Neural cell (in vitro differentiated cells): ENCODE measurements around the gene RPGRIP1L. TPM values are rescaled to one million over a fixed set of nuclear protein-coding genes. Genes with fewer than 3 reads are reported as not detected.

Experiments used
- H2AFZ ChIP-seq: fragments of 200-600, 300-800 bp; sonication (generic), shearing (Covaris generic); 2 replicates; pipeline ENCODE4 v1.6.0; 2014; ENCODE audit warnings: low read depth, mild to moderate bottlenecking, antibody characterized with exemption, low read length, moderate library complexity
- H3F3A ChIP-seq: fragments of 200-600 bp; shearing (Covaris generic); 2 replicates; pipeline ENCODE4 v1.6.1; 2016; ENCODE audit warnings: mild to moderate bottlenecking, moderate library complexity, mixed read lengths, antibody characterized with exemption, low read length; ENCODE audit not compliant: insufficient read depth, poor library complexity, severe bottlenecking
- H3K27ac ChIP-seq: fragments of 200-600, 300-800 bp; sonication (generic), shearing (Covaris generic); 2 replicates; pipeline ENCODE4 v1.5.1; 2014; ENCODE audit warnings: mild to moderate bottlenecking, low read length, moderate library complexity
- H3K27me3 ChIP-seq: fragments of 300-800, 200-600 bp; sonication (generic), shearing (Covaris generic); 2 replicates; pipeline ENCODE4 v1.6.0; 2014; ENCODE audit warnings: mild to moderate bottlenecking, low read depth, low read length, moderate library complexity; ENCODE audit not compliant: insufficient read depth
- H3K36me3 ChIP-seq: fragments of 300-800, 200-600 bp; sonication (generic), shearing (Covaris generic); 2 replicates; pipeline ENCODE4 v1.5.1; 2014; ENCODE audit warnings: mild to moderate bottlenecking, antibody characterized with exemption, low read length, moderate library complexity; ENCODE audit not compliant: insufficient read depth
- H3K4me2 ChIP-seq: fragments of 300-800, 200-600 bp; sonication (generic), shearing (Covaris generic); 2 replicates; pipeline ENCODE4 v1.6.0; 2014; ENCODE audit warnings: mild to moderate bottlenecking, low read length
- H3K4me3 ChIP-seq: fragments of 300-800, 200-600 bp; sonication (generic), shearing (Covaris generic); 2 replicates; pipeline ENCODE4 v1.5.1; 2014; ENCODE audit warnings: mild to moderate bottlenecking, low read length, moderate library complexity
- H3K79me2 ChIP-seq: fragments of 200-600 bp; shearing (Covaris generic); replicated peaks from 2 replicates; pipeline ENCODE4 v1.6.0; 2014; ENCODE audit warnings: mild to moderate bottlenecking, low read length, moderate library complexity; ENCODE audit not compliant: insufficient read depth
- H3K9ac ChIP-seq: fragments of 300-800, 200-600 bp; sonication (generic), shearing (Covaris generic); 2 replicates; pipeline ENCODE4 v1.6.1; 2016; ENCODE audit warnings: mild to moderate bottlenecking, low read length, mixed read lengths
- H3K9me2 ChIP-seq: fragments of 200-600 bp; shearing (Covaris generic); 2 replicates; pipeline ENCODE4 v1.6.1; 2016; ENCODE audit warnings: mild to moderate bottlenecking, low read length, mixed read lengths; ENCODE audit not compliant: insufficient read depth
- H3K9me3 ChIP-seq: fragments of 200-600, 300-800 bp; sonication (generic), shearing (Covaris generic); 2 replicates; pipeline ENCODE4 v1.6.1; 2016; ENCODE audit warnings: mild to moderate bottlenecking, mixed run types, low read length, moderate library complexity, mixed read lengths
- H4K20me1 ChIP-seq: fragments of 200-600 bp; shearing (Covaris generic); 2 replicates; pipeline ENCODE4 v1.6.1; 2016; ENCODE audit warnings: mild to moderate bottlenecking, mixed run types; ENCODE audit not compliant: insufficient read depth
- EP300 ChIP-seq: fragments of 450-650 bp; conservative IDR thresholded peaks from 2 replicates; pipeline ENCODE4 v1.6.1; 2014; ENCODE audit warnings: antibody characterized with exemption, mild to moderate bottlenecking, moderate library complexity; ENCODE audit not compliant: poor library complexity, severe bottlenecking
- EZH2 ChIP-seq: fragments of 200-600, 300-800 bp; shearing (Covaris generic), sonication (generic); IDR thresholded peaks from 2 replicates; pipeline ENCODE4 v1.6.1; 2014; ENCODE audit warnings: antibody characterized with exemption, low read length, borderline replicate concordance, mild to moderate bottlenecking; ENCODE audit not compliant: insufficient read depth, poor library complexity, severe bottlenecking
- MXI1 ChIP-seq: fragments of 450-650 bp; conservative IDR thresholded peaks from 2 replicates; pipeline ENCODE4 v1.6.1; 2014; ENCODE audit warnings: antibody characterized with exemption, mild to moderate bottlenecking; ENCODE audit not compliant: poor library complexity, severe bottlenecking
- POLR2AphosphoS5 ChIP-seq: IDR thresholded peaks from 2 replicates; pipeline ENCODE4 v1.6.1; 2012
- RAD21 ChIP-seq: fragments of 450-650 bp; conservative IDR thresholded peaks from 2 replicates; pipeline ENCODE4 v1.6.1; 2014; ENCODE audit warnings: antibody characterized with exemption, mild to moderate bottlenecking, moderate library complexity
- SMC3 ChIP-seq: fragments of 450-650 bp; conservative IDR thresholded peaks from 2 replicates; pipeline ENCODE4 v1.6.1; 2014; ENCODE audit warnings: antibody characterized with exemption, mild to moderate bottlenecking, moderate library complexity; ENCODE audit not compliant: poor library complexity
- TAF1 ChIP-seq: IDR thresholded peaks from 2 replicates; pipeline ENCODE4 v1.6.1; 2012; ENCODE audit warnings: low read depth
- polyA plus RNA-seq: library from polyadenylated mRNA; depleted of rRNA; stranded (reverse); fragments of >200 nt; gene quantifications from 2 replicates; pipeline ENCODE4 v1.2.3, GENCODE V29; 2014
- TF ChIP-seq, protein P1 (sequence below): IDR thresholded peaks from 2 replicates; pipeline ENCODE4 v1.6.1; 2012; ENCODE audit warnings: borderline replicate concordance
- TF ChIP-seq, protein P2 (sequence below): fragments of 450-650 bp; IDR thresholded peaks from 2 replicates; pipeline ENCODE4 v1.5.1; 2014; ENCODE audit warnings: antibody characterized with exemption, mild to moderate bottlenecking, moderate library complexity; ENCODE audit not compliant: poor library complexity, severe bottlenecking

Gene RPGRIP1L
- polyA plus RNA-seq, 1 donor from 2014 or later = 24.6 TPM

DNA sequence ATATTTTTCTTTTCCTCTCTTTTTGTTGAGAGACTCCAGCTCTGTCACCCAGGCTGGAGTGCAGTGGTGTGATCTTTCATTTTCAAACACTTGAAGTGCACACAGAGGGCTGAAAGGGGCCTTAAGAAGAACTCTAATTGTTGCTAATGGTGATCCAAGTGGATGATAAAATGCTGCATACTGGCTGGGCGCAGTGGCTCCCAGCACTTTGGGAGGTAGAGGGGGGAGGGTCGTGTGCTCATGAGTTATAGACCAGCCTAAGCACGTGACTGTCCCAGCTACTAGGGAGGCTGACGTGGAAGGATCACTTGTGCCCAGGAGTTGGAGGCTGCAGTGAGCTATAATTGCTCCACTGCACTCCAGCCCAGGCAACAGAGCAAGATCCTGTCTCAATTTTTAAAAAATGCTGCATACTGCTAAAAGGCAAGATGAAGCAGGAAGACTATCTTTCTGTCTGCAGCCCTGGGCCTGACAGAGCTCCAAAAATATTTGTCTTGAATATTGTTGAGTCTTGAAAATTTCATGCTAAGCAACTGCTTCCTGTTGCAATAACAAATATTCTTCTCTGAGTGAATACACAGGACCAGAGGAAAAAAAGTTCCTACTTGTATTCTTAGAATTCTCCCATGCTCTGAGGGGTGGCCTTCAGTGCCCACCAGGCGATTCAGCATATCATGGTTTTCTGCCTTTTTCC is 137.0 kb downstream of the RPGRIP1L start:
- Histone ChIP-seq H4K20me1 (no peaks in the 10 kb centered on the region), H3K9ac (no peak overlapping the region), H3K9me3 (no peaks in the 10 kb centered on the region), H3K79me2 (no peaks in the 10 kb centered on the region), H3F3A (no peaks in the 10 kb centered on the region), H3K4me3 (no peak overlapping the region), H3K36me3 (no peaks in the 10 kb centered on the region), H3K4me2 (no peak overlapping the region), H3K9me2 (no peaks in the 10 kb centered on the region), H3K27ac (no peak overlapping the region), H2AFZ (no peak overlapping the region), H3K27me3 (no peaks in the 10 kb centered on the region)
- TF ChIP-seq MXI1 = no peak
- no peak for TF ChIP-seq EP300
- TF ChIP-seq, protein P1, sequence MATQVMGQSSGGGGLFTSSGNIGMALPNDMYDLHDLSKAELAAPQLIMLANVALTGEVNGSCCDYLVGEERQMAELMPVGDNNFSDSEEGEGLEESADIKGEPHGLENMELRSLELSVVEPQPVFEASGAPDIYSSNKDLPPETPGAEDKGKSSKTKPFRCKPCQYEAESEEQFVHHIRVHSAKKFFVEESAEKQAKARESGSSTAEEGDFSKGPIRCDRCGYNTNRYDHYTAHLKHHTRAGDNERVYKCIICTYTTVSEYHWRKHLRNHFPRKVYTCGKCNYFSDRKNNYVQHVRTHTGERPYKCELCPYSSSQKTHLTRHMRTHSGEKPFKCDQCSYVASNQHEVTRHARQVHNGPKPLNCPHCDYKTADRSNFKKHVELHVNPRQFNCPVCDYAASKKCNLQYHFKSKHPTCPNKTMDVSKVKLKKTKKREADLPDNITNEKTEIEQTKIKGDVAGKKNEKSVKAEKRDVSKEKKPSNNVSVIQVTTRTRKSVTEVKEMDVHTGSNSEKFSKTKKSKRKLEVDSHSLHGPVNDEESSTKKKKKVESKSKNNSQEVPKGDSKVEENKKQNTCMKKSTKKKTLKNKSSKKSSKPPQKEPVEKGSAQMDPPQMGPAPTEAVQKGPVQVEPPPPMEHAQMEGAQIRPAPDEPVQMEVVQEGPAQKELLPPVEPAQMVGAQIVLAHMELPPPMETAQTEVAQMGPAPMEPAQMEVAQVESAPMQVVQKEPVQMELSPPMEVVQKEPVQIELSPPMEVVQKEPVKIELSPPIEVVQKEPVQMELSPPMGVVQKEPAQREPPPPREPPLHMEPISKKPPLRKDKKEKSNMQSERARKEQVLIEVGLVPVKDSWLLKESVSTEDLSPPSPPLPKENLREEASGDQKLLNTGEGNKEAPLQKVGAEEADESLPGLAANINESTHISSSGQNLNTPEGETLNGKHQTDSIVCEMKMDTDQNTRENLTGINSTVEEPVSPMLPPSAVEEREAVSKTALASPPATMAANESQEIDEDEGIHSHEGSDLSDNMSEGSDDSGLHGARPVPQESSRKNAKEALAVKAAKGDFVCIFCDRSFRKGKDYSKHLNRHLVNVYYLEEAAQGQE = no peak
- no peak for TF ChIP-seq EZH2
- TF ChIP-seq TAF1 = no peak
- no peak for TF ChIP-seq SMC3
- TF ChIP-seq, protein P2, sequence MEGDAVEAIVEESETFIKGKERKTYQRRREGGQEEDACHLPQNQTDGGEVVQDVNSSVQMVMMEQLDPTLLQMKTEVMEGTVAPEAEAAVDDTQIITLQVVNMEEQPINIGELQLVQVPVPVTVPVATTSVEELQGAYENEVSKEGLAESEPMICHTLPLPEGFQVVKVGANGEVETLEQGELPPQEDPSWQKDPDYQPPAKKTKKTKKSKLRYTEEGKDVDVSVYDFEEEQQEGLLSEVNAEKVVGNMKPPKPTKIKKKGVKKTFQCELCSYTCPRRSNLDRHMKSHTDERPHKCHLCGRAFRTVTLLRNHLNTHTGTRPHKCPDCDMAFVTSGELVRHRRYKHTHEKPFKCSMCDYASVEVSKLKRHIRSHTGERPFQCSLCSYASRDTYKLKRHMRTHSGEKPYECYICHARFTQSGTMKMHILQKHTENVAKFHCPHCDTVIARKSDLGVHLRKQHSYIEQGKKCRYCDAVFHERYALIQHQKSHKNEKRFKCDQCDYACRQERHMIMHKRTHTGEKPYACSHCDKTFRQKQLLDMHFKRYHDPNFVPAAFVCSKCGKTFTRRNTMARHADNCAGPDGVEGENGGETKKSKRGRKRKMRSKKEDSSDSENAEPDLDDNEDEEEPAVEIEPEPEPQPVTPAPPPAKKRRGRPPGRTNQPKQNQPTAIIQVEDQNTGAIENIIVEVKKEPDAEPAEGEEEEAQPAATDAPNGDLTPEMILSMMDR = no peak
- no peak for TF ChIP-seq POLR2AphosphoS5
- no peak for TF ChIP-seq RAD21

DNA sequence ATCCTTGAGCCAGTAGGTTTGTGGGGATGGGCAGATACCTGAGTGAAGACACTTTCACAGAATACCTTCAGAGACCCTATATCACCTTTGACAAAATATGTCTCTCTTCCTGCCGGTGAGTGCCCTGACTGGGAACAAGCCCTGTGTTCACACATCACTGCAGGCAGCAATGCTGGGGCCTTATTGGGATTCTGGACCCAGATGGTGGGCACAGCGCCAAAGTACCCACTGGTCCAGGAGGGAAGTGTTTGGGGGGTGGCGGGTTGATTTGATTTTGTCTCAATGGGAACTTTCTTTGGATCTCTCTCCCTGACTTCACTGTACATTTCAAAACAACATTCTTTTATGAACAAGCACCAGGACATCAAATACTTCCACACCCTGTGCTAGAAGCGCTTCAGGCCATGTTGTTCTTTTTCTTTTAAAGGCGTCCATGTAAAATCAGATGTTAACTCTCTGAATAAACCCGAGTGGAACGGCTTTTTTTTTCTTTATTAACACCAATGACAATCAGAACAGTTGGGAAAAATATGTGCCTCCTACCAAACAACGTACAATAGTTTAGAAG is 138.3 kb downstream of the RPGRIP1L start:
- Histone ChIP-seq H3K9ac (no peak overlapping the region), H3K9me2 (no peaks in the 10 kb centered on the region), H4K20me1 (no peaks in the 10 kb centered on the region), H3F3A (no peaks in the 10 kb centered on the region), H3K27me3 (no peaks in the 10 kb centered on the region), H3K27ac (no peak overlapping the region), H3K36me3 (no peaks in the 10 kb centered on the region), H3K4me2 (no peak overlapping the region), H2AFZ (no peak overlapping the region), H3K9me3 (no peaks in the 10 kb centered on the region), H3K4me3 (no peak overlapping the region), H3K79me2 (no peaks in the 10 kb centered on the region)
- TF ChIP-seq, protein P1 = no peak
- TF ChIP-seq EZH2 = no peak
- no peak for TF ChIP-seq RAD21
- no peak for TF ChIP-seq POLR2AphosphoS5
- TF ChIP-seq EP300 = no peak
- TF ChIP-seq, protein P2 = no peak
- no peak for TF ChIP-seq SMC3
- TF ChIP-seq TAF1 = no peak
- no peak for TF ChIP-seq MXI1
